H1 (cell line): Measurements from ENCODE around the gene MCF2L.

Experiments
- BCL11A ChIP-seq, 2 experiments: IDR thresholded peaks; one replicate each; pipeline ENCODE4 v1.6.1; 2011; ENCODE audit warnings: low read depth in 2 of 2, low read length in 2 of 2, mild to moderate bottlenecking in 2 of 2
- CTCF ChIP-seq, 3 experiments: IDR thresholded peaks; 1 replicate in 2 of 3; 2 replicates in 1 of 3; pipeline versions ENCODE4 v1.5.1 to v1.6.1; 2011; ENCODE audit warnings: low read length in 3 of 3, mild to moderate bottlenecking in 3 of 3, inconsistent platforms in 2 of 3, low read depth in 1 of 3, moderate library complexity in 1 of 3; ENCODE audit not compliant: insufficient read depth in 1 of 3; ENCODE audit errors: control extremely low read depth in 1 of 3
- JUN ChIP-seq: IDR thresholded peaks from 2 replicates; pipeline ENCODE4 v1.6.1; 2011; ENCODE audit warnings: low read depth, mild to moderate bottlenecking, improper control_type of control experiment, low read length
- MAFK ChIP-seq: IDR thresholded peaks from 2 replicates; pipeline ENCODE4 v1.6.1; 2012; ENCODE audit warnings: low read depth, mild to moderate bottlenecking, improper control_type of control experiment, low read length
- RNF2 ChIP-seq: fragments of 200-900, 300-1000 bp; sonication (generic); IDR thresholded peaks from 2 replicates; pipeline ENCODE4 v1.7.1; 2016; ENCODE audit warnings: borderline replicate concordance, low read depth, mild to moderate bottlenecking, antibody characterized with exemption, low read length; ENCODE audit not compliant: poor library complexity, severe bottlenecking; ENCODE audit errors: missing control alignments
- SAP30 ChIP-seq: fragments of 300-600 bp; sonication (generic); IDR thresholded peaks from 2 replicates; pipeline ENCODE4 v1.7.1; 2012; ENCODE audit warnings: low read length, moderate library complexity, mild to moderate bottlenecking, inconsistent platforms; ENCODE audit not compliant: insufficient read depth, insufficient replicate concordance
- TEAD4 ChIP-seq: IDR thresholded peaks from 2 replicates; pipeline ENCODE4 v1.6.1; 2012; ENCODE audit warnings: low read depth, low read length, inconsistent platforms, mixed read lengths

- TF ChIP-seq MAFK (no peak), TEAD4 (no peak), CTCF (IDR thresholded peaks at IDR 0.05; ENCODE audit: control extremely low read depth in 1 of 3, insufficient read depth in 1 of 3, low read depth in 1 of 3, low read length in 3 of 3) (no peak), RNF2 (no peak), SAP30 (no peak), JUN (no peak), BCL11A (IDR thresholded peaks at IDR 0.05; ENCODE audit: low read depth in 2 of 2, low read length in 2 of 2) (no peak)
Measured at GRCh38 chr13:113051641-113052040, 82.6 kb downstream of the MCF2L start.
